GM21526 (cell line): ENCODE results near the gene CHST9.
"Not testable (repeated sequence)": the region's sequence is repeated elsewhere in the genome, so short reads cannot be mapped to it uniquely, and the experiment has no call there.

Experiments
- ATAC-seq: cut with Tn5 transposase; IDR thresholded peaks from one replicate; pipeline ENCODE4 v1.9.1; 2021; ENCODE audit warnings: moderate library complexity; ENCODE audit not compliant: unreplicated experiment, low FRiP score

CHST9 gene, protein sequence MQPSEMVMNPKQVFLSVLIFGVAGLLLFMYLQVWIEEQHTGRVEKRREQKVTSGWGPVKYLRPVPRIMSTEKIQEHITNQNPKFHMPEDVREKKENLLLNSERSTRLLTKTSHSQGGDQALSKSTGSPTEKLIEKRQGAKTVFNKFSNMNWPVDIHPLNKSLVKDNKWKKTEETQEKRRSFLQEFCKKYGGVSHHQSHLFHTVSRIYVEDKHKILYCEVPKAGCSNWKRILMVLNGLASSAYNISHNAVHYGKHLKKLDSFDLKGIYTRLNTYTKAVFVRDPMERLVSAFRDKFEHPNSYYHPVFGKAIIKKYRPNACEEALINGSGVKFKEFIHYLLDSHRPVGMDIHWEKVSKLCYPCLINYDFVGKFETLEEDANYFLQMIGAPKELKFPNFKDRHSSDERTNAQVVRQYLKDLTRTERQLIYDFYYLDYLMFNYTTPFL

GRCh38 chr18:27185025-27185763 lies at the start of gene CHST9:
Gene CHST9 (minus strand): TSS chr18:27185308. CDS start chr18:27142809, 42,499 bp downstream.
- ATAC-seq, result no peak

GRCh38 chr18:27232355-27232754 lies 47.2 kb upstream of the CHST9 start:
- not testable (repeated sequence) for ATAC-seq

DNA sequence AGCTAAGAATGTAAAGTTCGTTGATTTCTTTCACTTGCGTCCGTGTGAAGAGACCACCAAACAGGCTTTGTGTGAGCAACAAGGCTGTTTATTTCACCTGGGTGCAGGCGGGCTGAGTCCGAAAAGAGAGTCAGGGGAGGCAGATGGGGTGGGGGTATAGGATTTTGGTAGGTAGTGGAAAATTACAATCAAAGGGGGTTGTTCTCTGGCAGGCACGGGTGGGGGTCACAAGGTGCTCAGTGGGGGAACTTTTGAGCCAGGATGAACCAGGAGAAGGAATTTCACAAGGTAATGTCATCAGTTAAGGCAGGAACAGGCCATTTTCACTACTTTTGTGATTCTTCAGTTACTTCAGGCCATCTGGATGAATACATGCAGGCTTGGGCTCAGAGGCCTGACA lies 46.6 kb upstream of the CHST9 start:
- ATAC-seq, result not testable (repeated sequence)

DNA sequence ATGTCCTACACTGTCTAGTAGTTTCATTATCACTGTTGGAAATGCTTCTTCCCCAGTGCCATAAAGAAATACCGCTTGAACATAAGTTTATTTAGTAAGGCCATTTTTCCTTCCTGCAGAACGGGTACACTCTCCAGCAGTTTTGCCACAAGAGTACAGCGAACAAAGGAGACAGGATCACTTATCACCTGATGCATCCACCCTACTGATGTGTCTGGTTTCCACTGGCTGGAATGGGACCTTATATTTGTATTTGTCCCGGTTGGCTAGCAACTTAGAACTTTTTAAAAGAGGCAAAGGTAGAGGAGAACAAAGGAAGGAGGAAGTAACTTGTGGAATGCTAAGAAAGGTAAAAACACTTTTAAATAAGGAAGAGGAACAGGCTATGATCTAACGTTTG lies 46.1 kb upstream of the CHST9 start:
- ATAC-seq, result not testable (repeated sequence)

- ATAC-seq, result no peak
These were observed 42.6 kb upstream of the CHST9 start for GRCh38 chr18:27227721-27228120.

- no peak for ATAC-seq
These were observed 41.5 kb upstream of the CHST9 start for GRCh38 chr18:27226556-27227075.

DNA sequence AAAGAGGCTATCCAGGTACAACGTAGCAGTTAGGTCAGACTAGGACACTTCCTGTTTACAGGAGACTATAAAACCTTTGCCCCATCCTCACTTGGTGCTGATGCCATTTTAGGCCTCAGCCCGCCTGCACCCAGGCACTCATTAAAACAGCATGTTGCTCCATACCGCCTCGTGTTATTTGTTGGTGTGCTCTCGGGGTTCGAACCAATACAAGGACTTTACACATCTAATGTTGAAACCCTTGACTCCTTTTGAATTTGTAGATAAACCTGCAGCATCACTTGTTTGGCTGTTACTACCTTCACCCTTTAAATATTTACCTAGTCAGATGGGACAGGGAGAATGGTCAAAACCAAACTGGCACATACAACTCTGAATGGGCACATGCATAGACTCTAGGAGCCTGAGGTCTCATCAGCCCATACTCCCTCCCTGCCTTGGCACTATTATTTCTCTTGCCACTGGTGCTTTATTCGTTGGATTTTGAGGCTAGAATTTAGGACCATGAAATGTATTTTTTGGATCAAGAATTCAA lies 40.9 kb upstream of the CHST9 start:
- no peak for ATAC-seq

DNA sequence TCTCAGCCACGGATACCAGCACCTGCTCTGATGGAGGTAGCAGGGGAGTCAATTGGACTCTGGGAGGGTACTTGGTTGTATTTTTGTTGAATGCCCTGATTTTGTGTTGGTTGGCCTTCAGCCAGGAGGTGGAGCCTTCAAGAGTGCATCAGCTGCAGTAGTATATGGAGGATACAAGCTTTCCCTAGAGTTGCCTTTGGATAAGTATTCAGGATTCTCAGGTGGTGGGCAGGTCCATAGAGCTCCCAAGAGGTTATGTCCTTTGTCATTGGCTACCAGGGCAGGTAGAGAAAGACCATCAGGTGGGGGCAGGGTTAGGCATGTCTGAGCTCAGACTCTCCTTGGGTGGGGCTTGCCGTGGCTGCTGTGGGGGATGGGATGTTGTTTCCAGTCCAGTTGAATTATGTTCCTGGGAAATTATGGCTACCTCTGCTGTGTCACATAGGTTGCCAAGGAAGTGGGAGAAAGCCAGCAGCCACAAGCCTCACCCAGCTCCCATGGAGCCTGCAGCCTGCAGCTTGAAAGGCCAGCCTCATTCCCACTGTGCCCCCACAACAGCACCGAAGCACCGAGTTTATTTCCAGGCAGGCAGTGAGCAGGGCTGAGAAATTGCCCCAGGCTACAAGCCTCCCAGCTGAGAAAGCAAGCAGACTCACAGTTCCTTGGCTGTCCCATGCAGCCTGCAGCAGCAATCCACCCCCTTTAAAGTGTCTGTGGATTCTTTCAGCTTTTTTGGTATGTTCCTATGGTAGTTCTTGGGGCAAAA lies 38.6 kb upstream of the CHST9 start:
- ATAC-seq, result no peak

GRCh38 chr18:27214831-27215230 lies 29.7 kb upstream of the CHST9 start:
- no peak for ATAC-seq

DNA sequence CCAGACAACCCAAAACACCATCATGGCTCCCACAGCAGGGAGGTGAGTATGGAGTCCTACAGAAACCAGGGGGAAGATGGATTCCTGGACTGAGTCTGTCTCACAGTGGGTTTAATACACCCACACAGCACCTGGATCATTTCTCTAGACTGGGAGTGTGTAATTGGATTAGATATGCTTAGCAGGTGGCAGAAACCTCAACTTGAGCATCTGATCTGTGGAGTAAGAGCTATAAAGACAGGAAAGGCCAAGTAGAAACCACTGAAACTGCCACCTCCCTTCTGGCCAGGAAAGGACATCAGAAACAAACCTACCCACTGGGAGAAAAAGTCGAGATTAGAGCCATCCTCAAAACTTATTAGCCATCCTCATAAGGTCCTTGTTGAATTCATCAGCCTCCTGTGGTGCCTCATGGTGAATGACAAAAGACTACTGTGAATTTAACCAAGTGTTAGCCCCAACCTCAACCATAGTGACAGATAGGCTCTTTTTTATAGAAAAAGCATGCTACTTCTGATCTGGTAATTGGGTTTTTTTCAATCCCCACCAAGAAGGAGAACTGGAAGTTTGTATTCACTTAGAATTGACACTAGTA lies 28.1 kb upstream of the CHST9 start:
- ATAC-seq, result no peak

- ATAC-seq, result no peak
These were observed 26.5 kb upstream of the CHST9 start for GRCh38 chr18:27211569-27211968.

- ATAC-seq, result no peak
These were observed 21.3 kb upstream of the CHST9 start for GRCh38 chr18:27206411-27206810.

DNA sequence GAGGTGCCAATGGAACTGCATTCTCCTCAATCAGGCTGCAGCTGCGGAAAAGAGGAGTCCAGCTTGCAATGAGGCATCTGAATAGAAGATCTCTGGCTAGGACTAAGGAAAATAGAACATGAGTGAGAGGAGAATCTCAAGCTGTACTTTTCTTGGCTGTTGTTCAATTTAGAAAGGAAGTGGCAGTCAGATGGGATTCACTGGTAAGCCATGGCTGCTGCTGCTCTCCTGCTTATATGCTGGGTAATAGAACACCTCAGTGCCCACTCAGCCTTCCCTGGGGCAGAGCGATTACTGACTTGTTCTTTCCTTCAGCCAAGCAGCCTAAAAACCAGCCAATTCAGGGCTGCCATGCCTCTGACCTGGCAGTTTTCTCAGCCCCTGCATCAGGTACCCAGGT lies 17.6 kb upstream of the CHST9 start:
- ATAC-seq, result no peak

DNA sequence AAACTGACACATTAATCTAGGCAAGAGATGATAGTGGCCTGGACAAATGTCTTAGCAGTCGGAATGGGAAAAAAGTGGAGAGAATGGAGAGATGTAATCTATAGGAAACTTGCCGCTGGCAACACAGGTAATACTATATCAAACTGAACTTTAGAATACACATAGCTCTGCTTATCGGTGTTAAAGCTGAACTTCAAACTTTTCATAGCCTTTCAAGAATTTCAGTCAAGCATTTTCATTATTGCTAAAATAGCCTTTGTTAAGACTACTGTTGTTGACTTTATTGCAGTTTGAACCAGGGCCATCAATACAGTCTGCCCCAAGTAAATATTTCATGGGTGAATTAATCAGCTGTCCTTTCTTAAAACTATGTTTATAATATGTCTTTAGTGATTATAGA lies 12.9 kb upstream of the CHST9 start:
- no peak for ATAC-seq

DNA sequence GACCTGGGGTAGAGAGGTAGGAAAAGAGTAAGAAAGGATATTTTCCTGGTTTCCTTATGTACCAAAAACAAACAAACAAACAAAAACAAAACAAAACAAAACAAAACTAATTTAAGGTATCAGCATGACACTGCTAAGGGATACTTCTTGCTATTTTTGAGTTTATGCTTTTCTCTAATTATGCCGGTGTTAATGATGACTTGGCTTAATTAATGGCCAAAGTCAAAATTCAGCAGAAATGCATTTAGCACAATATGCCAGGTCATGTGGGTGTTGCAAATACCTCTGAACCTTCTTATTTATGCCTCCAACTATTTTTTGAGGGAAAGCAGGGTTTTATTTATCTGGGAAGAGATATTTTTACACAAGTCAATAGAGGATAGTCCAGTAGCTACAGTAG lies 3.2 kb upstream of the CHST9 start:
- ATAC-seq, result no peak

DNA sequence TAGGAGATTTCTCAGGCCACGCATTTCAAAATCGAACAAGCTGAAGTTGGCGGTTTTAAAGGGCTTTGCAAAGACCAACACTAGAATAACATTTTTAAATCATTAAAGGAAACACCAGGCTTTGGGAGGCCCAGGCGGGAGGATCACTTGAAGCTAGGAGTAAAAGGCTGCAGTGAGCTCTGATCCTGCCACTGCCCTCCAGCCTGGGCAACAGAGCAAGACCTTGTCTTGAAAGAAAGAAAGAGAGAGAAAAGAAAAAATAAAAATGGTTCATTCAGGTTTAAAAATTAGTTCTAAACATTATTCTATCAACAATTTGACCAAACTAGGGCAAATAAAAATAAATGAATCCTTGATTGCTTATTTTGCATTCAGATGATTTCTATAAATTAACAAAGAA lies 789 bp upstream of the CHST9 start:
- ATAC-seq, result no peak

DNA sequence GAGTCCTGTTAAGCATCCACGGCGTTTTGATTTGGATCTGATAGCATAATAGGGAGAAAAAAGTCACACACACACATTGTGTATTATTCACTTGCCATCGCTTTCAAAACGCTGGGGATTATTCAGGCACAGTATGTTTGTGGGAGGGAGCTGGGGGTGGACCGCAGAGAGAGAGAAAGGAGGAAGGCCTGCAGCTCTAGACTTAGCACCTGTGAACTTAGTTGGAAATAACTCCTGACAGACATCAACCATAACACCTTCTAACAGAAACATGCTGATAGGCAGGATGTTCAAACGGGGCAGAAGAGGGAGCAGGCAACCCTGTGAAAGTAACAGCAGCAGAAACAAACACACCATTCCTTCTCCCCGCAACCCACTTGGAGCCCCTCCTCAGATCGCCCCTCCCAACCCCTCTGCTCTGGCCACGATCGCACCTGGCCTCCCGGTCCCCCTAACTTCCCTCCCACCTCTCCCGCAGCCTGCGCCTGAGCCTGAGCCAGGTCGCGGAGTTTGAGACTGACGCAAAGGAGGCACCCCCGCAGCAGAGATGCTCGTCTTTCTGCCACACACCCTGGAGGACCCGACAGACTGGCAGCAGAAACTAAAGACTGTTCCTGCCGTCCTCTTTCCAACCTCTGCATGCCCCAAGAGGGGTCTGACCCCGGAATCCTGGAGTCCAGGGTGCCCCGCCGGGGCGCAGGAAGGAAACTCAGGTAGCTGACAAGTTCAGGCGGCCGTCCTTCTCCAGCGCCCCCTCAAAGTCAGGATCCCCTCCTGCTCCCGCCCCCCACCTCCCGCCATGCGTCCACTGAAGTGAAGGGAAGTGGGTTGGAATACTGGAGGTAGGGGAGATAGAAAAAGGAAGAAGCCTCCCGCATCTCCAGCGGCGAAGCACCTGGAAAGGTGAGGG lies 738 bp downstream of the CHST9 start:
- ATAC-seq, result no peak

DNA sequence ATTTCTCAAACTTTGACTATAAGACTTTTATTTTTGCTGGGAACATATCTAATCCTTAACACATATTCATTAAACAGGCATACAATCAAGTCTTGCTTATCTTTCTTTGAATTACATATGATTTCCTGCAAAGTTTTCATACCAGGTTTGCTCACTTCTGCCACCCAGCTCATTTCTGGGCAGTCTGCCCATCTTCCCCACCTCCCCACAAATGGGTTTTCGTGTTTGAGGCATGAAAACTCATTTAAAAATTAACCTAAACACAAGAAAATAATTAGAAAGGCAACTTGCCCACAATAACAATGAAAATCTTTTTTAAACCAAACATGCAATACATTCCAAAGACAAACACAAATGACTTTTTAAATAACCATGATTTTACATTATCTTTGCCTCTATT lies 3.4 kb downstream of the CHST9 start:
- no peak for ATAC-seq

DNA sequence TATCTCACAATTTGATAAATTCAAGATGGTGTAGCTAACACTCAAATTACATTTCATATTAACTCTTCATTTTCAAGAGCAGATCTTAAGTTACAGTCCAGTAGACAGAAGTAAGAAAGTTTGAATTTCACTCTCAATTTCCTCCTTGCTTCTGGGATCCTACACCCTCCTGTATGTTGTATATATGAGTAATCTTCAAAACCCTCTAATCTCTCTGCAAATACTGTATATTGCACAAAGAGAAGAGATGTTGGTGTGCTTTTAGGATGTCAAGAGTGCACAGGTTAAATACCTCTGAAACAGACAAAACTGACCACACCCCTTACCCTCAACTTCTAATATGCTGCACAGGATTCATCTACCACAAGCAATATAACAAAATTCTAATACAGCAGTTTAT lies 6.7 kb downstream of the CHST9 start:
- ATAC-seq, result no peak
